GM23248 (cell line): ENCODE data around the gene HAL. TPM values are rescaled to one million over a fixed set of nuclear protein-coding genes. Genes with fewer than 3 reads are reported as not detected.

ENCODE experiments used
- DNase-seq: peaks from one replicate; pipeline ENCODE4 v3.0.0-alpha.2; 2015
- H2AFZ ChIP-seq: fragments of 200-600 bp; sonication (generic); 2 replicates; pipeline ENCODE4 v1.6.1; 2016; ENCODE audit warnings: antibody characterized with exemption
- H3F3A ChIP-seq: fragments of 200-600 bp; sonication (generic); 2 replicates; pipeline ENCODE4 v1.6.1; 2016; ENCODE audit warnings: mild to moderate bottlenecking, antibody characterized with exemption, mixed run types; ENCODE audit not compliant: insufficient read depth
- H3K27ac ChIP-seq: fragments of 200-600 bp; sonication (generic); 2 replicates; pipeline ENCODE4 v1.5.1; 2016; ENCODE audit warnings: mild to moderate bottlenecking
- H3K27me3 ChIP-seq: fragments of 200-600 bp; sonication (generic); replicated peaks from 2 replicates; pipeline ENCODE4 v1.6.1; 2016; ENCODE audit warnings: mild to moderate bottlenecking; ENCODE audit not compliant: insufficient read depth
- H3K36me3 ChIP-seq: fragments of 200-600 bp; sonication (generic); 2 replicates; pipeline ENCODE4 v1.6.1; 2016; ENCODE audit warnings: low read depth, mild to moderate bottlenecking
- H3K4me1 ChIP-seq: fragments of 200-600 bp; sonication (generic); 2 replicates; pipeline ENCODE4 v1.6.1; 2016; ENCODE audit warnings: mild to moderate bottlenecking; ENCODE audit not compliant: insufficient read depth
- H3K4me2 ChIP-seq: fragments of 200-600 bp; sonication (generic); one replicate; pipeline ENCODE4 v1.6.1; 2016; ENCODE audit warnings: mild to moderate bottlenecking; ENCODE audit not compliant: unreplicated experiment
- H3K4me3 ChIP-seq: fragments of 200-600 bp; sonication (generic); 2 replicates; pipeline ENCODE4 v1.5.1; 2016; ENCODE audit warnings: mild to moderate bottlenecking
- H3K79me2 ChIP-seq: fragments of 200-600 bp; sonication (generic); 2 replicates; pipeline ENCODE4 v1.6.1; 2016; ENCODE audit warnings: mild to moderate bottlenecking; ENCODE audit not compliant: insufficient read depth
- H3K9ac ChIP-seq: fragments of 200-600 bp; sonication (generic); 2 replicates; pipeline ENCODE4 v1.6.1; 2016; ENCODE audit warnings: mild to moderate bottlenecking
- H3K9me2 ChIP-seq: fragments of 200-600 bp; sonication (generic); 2 replicates; pipeline ENCODE4 v1.6.1; 2016; ENCODE audit warnings: mixed run types, mild to moderate bottlenecking, moderate library complexity; ENCODE audit not compliant: insufficient read depth
- H3K9me3 ChIP-seq: fragments of 200-600 bp; sonication (generic); one replicate; pipeline ENCODE4 v1.6.1; 2017; ENCODE audit warnings: low read depth
- H4K20me1 ChIP-seq: fragments of 200-600 bp; sonication (generic); 2 replicates; pipeline ENCODE4 v1.6.0; 2016; ENCODE audit not compliant: insufficient read depth
- EZH2 ChIP-seq: fragments of 200-600 bp; sonication (generic); IDR thresholded peaks from 2 replicates; pipeline ENCODE4 v1.6.1; 2018; ENCODE audit warnings: antibody characterized with exemption, mild to moderate bottlenecking; ENCODE audit not compliant: insufficient read depth, poor library complexity, severe bottlenecking
- EZH2phosphoT487 ChIP-seq: fragments of 200-600 bp; sonication (generic); IDR thresholded peaks from 2 replicates; pipeline ENCODE4 v1.6.1; 2018; ENCODE audit warnings: antibody characterized with exemption, moderate library complexity, mild to moderate bottlenecking, low read depth; ENCODE audit not compliant: insufficient read depth
- WGBS, 2 experiments: methylation state at CpG; one replicate each; pipeline ENCODE4 v1.1.6; 2015 to 2017; ENCODE audit warnings: low lambda C conversion rate in 2 of 2, low coverage in 1 of 2; ENCODE audit errors: missing lambda C conversion rate in 2 of 2; 5-methylcytosine and 5-hydroxymethylcytosine counted together
- in situ Hi-C: fragments of 300-500 bp; cut with MboI; formaldehyde crosslinking; loops from 2 replicates; pipeline ENCODE4 v1.15.0; 2020
- polyA plus RNA-seq: library from polyadenylated mRNA; unstranded; fragments of >200 nt; fragmentation: Nextera tagmentation; extraction: Ambion mirVana; gene quantifications from 2 replicates; pipeline ENCODE4 v1.2.1, GENCODE V29; 2016
- total RNA-seq: library from RNA; depleted of rRNA; stranded (reverse); fragments of >200 nt; shearing (Covaris generic); gene quantifications from 2 replicates; pipeline ENCODE4 v1.2.3, GENCODE V29; 2014

The HAL gene
- total and polyA plus RNA-seq, 2 experiments from 2014 or later, result not detected

DNA sequence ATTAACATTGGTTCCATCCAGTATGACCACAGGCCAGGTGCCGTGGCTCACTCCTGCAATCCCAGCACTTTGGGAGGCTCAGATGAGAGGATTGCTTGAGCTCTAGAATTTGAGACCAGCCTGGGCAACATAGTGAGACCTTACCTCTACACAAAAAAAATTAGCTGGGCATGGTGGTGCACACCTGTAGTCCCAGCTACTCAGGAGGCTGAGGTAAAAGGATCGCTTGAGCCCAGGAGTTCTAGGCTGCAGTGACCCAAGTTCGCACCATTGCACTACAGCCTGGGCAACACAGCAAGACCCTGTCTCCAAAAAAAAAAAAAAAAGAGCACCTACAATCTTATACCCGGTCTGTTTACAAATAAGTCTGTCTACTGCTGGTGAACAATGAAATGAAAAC is 29.4 kb upstream of the HAL start:
- Histone ChIP-seq H3K4me2 (no peak overlapping the region), H3K36me3 (peaks cover 46% of the 10 kb centered on the region), H4K20me1 (no peaks in the 10 kb centered on the region), H3K9me2 (no peaks in the 10 kb centered on the region), H2AFZ (no peak overlapping the region), H3K9me3 (no peaks in the 10 kb centered on the region), H3K27me3 (no peaks in the 10 kb centered on the region), H3K4me3 (no peak overlapping the region), H3F3A (no peaks in the 10 kb centered on the region), H3K4me1 (no peaks in the 10 kb centered on the region), H3K79me2 (peaks cover 8% of the 10 kb centered on the region), H3K27ac (no peak overlapping the region), H3K9ac (no peak overlapping the region)
- no peak for DNase-seq
- TF ChIP-seq EZH2phosphoT487 (no peak), EZH2 (no peak)
- in situ Hi-C loops, result no loop called here
- 97 to 100% methylated on average over 4 of the region's 4 CpGs for WGBS, 2 experiments

DNA sequence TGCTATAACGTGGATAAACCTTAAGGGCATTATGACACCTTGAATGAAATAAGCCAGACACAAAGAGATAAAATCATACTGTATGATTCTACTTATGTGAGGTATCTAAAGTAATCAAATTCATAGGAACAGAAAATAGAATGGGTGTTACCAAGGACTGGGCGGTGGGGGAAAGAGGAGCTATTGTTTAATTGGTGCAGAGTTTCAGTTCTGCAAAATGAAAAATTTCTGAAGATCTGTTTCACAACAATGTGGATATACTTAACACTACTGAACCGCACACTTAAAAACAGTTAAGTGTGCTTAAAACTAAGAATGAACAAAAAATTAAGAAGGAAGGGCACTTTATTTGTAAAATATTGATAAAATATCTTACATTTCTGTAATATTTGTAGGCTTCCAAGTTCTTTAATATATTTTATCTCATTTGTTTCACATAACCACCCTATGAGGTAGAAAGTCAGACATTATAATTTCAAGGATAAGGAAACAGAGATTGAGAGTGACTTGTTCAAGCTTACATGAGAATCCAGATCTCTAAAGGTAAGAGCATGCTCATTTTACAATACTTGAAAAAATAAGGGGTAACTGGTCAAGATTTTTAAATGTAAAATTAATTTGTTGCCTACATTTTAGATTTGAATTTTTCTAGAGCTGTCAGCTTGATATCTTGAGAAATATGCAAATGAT is 24.3 kb upstream of the HAL start:
- TF ChIP-seq EZH2phosphoT487, result no peak
- no peak for TF ChIP-seq EZH2
- H3K9me3 ChIP-seq, result no peaks in the 10 kb centered on the region
- no peaks in the 10 kb centered on the region for H3K9me2 ChIP-seq
- H3K36me3 ChIP-seq, result peaks cover 49% of the 10 kb centered on the region
- no peak overlapping the region for H3K4me2 ChIP-seq
- no peaks in the 10 kb centered on the region for H3K4me1 ChIP-seq
- H3K27me3 ChIP-seq, result no peaks in the 10 kb centered on the region
- in situ Hi-C loops, result no loop called here
- no peak overlapping the region for H2AFZ ChIP-seq
- DNase-seq, result no peak
- H3F3A ChIP-seq, result no peaks in the 10 kb centered on the region
- H3K79me2 ChIP-seq, result no peaks in the 10 kb centered on the region
- no peak overlapping the region for H3K9ac ChIP-seq
- no peaks in the 10 kb centered on the region for H4K20me1 ChIP-seq
- WGBS, 2 experiments, result 86 to 90% methylated on average over 3 of the region's 3 CpGs
- no peak overlapping the region for H3K27ac ChIP-seq
- H3K4me3 ChIP-seq, result no peak overlapping the region

- in situ Hi-C loops, result no loop called here
- Histone ChIP-seq H3F3A (no peaks in the 10 kb centered on the region), H3K4me2 (no peak overlapping the region), H3K27ac (no peak overlapping the region), H4K20me1 (no peaks in the 10 kb centered on the region), H3K9me2 (no peaks in the 10 kb centered on the region), H3K9ac (no peak overlapping the region), H3K9me3 (no peaks in the 10 kb centered on the region), H3K36me3 (peaks cover 55% of the 10 kb centered on the region), H3K79me2 (no peaks in the 10 kb centered on the region), H3K4me1 (no peaks in the 10 kb centered on the region), H2AFZ (no peak overlapping the region), H3K4me3 (no peak overlapping the region), H3K27me3 (no peaks in the 10 kb centered on the region)
- DNase-seq, result peak; percentile 49
- WGBS, 2 experiments, result 85 to 89% methylated on average over 5 of the region's 5 CpGs
- TF ChIP-seq EZH2phosphoT487, result no peak
These were observed 19.5 kb upstream of the HAL start for GRCh38 chr12:96015672-96016071.

DNA sequence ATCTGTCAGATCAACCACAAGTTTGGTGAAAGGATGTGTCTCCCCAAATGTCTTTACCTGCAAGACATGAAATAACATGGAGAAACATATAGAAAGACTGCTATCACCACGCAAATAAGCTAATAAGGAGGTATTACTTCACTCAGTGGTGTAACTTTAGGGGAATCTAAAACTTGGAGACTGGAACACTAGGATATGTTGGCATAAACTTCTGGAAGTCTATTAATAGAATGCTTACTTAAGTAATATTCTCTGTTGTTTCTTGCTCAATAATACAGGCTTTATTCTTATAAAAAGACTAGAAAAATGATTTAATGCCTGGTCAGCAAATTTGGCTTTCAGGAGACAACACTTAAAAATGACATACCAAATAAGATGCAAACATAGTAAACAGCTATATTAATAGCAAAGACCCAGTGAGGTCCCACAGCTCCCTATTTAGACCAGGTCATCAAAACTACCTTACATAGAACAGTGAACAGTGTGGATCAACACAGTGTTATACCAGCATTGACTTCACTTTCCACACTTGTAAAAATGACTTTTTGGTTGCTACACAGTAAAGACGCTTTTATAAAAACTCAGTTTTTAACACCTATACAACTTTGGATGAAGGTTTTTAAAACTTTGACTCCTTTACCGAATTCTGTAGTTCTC is 18.9 kb upstream of the HAL start:
- Histone ChIP-seq H3K79me2 (no peaks in the 10 kb centered on the region), H3K4me1 (no peaks in the 10 kb centered on the region), H3K9ac (no peak overlapping the region), H3K36me3 (peaks cover 51% of the 10 kb centered on the region), H3K27ac (no peak overlapping the region), H3K9me3 (no peaks in the 10 kb centered on the region), H3F3A (no peaks in the 10 kb centered on the region), H3K9me2 (no peaks in the 10 kb centered on the region), H4K20me1 (no peaks in the 10 kb centered on the region), H3K4me2 (no peak overlapping the region), H3K4me3 (no peak overlapping the region), H2AFZ (no peak overlapping the region), H3K27me3 (no peaks in the 10 kb centered on the region)
- in situ Hi-C loops, result no loop called here
- TF ChIP-seq EZH2 (no peak), EZH2phosphoT487 (no peak)
- DNase-seq, result no peak
- 88 to 97% methylated on average over 3 of the region's 3 CpGs for WGBS, 2 experiments

- no peak overlapping the region for H3K27ac ChIP-seq
These were observed 11.6 kb upstream of the HAL start for GRCh38 chr12:96007729-96008128.

More at GRCh38 chr12:96007729-96008128, 11.6 kb upstream of the HAL start:
- Histone ChIP-seq H3K4me1 (no peaks in the 10 kb centered on the region), H3K27me3 (no peaks in the 10 kb centered on the region), H3K4me3 (no peak overlapping the region), H3K79me2 (no peaks in the 10 kb centered on the region), H4K20me1 (no peaks in the 10 kb centered on the region), H3K9me2 (no peaks in the 10 kb centered on the region), H2AFZ (no peak overlapping the region), H3K9me3 (no peaks in the 10 kb centered on the region), H3K9ac (no peak overlapping the region), H3K36me3 (peaks cover 33% of the 10 kb centered on the region), H3K4me2 (no peak overlapping the region), H3F3A (no peaks in the 10 kb centered on the region)
- DNase-seq, result no peak
- in situ Hi-C loops, result no loop called here
- TF ChIP-seq EZH2phosphoT487, result no peak
- TF ChIP-seq EZH2, result no peak
- 0 to 14% methylated on average over 1 of the region's 1 CpG for whole genome bisulfite sequencing, 2 experiments
